C4-2B (cell line): ENCODE results near the gene FKBP5.

Experiments
- ZFX ChIP-seq: fragments of 450-650 bp; IDR thresholded peaks from 2 replicates; pipeline ENCODE4 v1.6.1; 2017
- TF ChIP-seq, protein P1 (sequence below): fragments of 450-650 bp; conservative IDR thresholded peaks from 2 replicates; pipeline ENCODE4 v1.5.1; 2017; ENCODE audit warnings: mild to moderate bottlenecking

DNA sequence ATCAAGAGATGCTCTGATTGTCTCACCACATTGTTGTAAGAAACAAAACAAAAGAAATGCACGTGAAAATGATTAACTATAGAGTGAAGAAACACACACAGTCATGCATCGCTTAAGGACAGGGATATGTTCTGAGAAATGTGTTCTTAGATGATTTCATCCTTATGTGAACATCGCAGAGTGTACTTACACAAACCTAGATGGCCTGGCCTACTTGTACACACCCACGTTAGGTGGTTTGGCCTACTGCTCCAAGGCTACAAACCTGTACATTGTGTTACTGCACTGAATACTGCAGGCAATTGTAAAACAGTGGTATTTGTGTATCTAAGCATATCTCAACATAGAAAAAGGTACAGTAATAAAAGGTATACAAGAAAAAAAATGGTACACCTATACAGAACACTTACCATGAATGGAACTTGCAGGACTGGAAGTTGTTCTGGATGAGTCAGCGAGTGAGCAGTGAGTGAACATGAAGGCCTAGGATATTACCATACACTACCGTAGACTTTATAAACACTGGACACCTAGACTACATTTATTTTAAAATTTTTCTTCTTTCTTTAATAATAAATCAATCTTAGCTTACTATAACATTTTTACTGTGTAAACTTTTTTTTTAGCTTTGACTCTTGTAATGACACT is 48.6 kb downstream of the FKBP5 start:
- TF ChIP-seq, protein P1, sequence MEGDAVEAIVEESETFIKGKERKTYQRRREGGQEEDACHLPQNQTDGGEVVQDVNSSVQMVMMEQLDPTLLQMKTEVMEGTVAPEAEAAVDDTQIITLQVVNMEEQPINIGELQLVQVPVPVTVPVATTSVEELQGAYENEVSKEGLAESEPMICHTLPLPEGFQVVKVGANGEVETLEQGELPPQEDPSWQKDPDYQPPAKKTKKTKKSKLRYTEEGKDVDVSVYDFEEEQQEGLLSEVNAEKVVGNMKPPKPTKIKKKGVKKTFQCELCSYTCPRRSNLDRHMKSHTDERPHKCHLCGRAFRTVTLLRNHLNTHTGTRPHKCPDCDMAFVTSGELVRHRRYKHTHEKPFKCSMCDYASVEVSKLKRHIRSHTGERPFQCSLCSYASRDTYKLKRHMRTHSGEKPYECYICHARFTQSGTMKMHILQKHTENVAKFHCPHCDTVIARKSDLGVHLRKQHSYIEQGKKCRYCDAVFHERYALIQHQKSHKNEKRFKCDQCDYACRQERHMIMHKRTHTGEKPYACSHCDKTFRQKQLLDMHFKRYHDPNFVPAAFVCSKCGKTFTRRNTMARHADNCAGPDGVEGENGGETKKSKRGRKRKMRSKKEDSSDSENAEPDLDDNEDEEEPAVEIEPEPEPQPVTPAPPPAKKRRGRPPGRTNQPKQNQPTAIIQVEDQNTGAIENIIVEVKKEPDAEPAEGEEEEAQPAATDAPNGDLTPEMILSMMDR = no peak
- no peak for TF ChIP-seq ZFX
